ENCODE results near the gene GSDMA. TPM values are rescaled to one million over a fixed set of nuclear protein-coding genes. Genes with fewer than 3 reads are reported as not detected.

GSDMA gene
- total and polyA plus RNA-seq, 10 of the 15 experiments (the other 5 are each of a cell fraction or from before 2014, with no cell fraction given), result 0.04 to 0.11 TPM; not detected in 8

DNA sequence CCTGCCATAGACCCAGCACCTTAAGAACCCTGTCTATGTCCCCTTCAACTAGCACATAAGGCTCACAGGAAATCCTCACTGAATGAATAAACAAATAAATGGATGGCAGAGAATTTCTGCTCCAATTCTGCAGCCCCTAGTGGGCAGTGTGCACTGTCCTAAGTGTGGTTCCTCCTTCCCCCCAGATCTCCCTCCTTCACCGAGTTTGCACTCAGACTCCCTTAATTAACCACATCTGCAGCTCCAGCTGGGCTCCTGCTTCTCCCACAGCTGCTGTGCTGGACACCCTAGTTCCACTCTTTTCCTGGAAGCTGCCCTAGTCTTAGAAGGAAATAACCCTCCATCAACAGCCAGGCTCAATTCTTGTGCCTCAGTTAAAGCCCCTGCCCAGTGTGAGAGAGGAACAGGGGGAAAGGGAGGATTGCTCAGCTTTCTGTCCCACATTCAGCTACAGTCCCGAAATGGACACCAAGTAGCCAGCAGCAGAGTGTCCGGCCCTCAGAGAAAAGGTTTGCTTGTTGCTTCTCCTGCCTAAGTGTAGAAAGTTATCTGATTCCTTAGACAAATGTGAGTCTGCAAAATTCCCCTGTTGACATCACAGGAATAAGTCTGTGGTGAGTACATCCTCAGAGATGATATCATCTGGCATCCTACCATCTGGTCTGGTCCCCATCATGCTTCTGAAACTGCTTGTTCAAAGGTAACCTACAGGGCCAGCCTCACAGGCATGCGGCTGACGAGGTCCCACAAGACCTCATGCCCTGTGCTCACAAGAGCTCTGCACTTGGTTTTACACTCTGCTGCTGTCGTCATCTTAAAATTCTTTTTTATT lies 23.0 kb upstream of the GSDMA start (continued):
- TF ChIP-seq TCF12 (IDR thresholded peaks at IDR 0.05; ENCODE audit: low read depth, low read length) (peak; percentile 72), MTA2 (IDR thresholded peaks at IDR 0.05; ENCODE audit: low read depth) (peak; percentile 61), BCL11A (IDR thresholded peaks at IDR 0.05; ENCODE audit: low read depth, low read length) (peak; percentile 67), YY1 (IDR thresholded peaks at IDR 0.05; ENCODE audit: low read depth, low read length) (peak; percentile 21; the same call in 1 of the 2 replicates), MEF2B (IDR thresholded peaks at IDR 0.05; ENCODE audit: partially characterized antibody, poor library complexity, severe bottlenecking) (peak; percentile 21), IRF4 (IDR thresholded peaks at IDR 0.05; ENCODE audit: low read depth, low read length) (peak; percentile 53; the same call in 1 of the 2 replicates), CREM (IDR thresholded peaks at IDR 0.05; ENCODE audit: low read depth) (peak; percentile 88), BHLHE40 (IDR thresholded peaks at IDR 0.05; ENCODE audit: borderline replicate concordance in 1 of 2, low read depth in 2 of 2, low read length in 1 of 2) (peak in 1 of 2 experiments; percentile 76; a peak in 2 of 4 replicates), CHD1 (IDR thresholded peaks at IDR 0.05; ENCODE audit: low read depth, low read length) (no peak), TAF1 (IDR thresholded peaks at IDR 0.05; ENCODE audit: borderline replicate concordance, low read depth, low read length) (no peak), SMC3 (IDR thresholded peaks at IDR 0.05; ENCODE audit: borderline replicate concordance, low read length) (peak; percentile 34; the same call in 1 of the 2 replicates), RELA (IDR thresholded peaks at IDR 0.05; ENCODE audit: borderline replicate concordance, partially characterized antibody) (peak; percentile 83), KLF5 (IDR thresholded peaks at IDR 0.05; ENCODE audit: partially characterized antibody) (no peak), SP1 (IDR thresholded peaks at IDR 0.05; ENCODE audit: low read depth, low read length) (peak; percentile 10), RUNX3 (IDR thresholded peaks at IDR 0.05; ENCODE audit: low read length) (peak; percentile 92), ZBED1 (IDR thresholded peaks at IDR 0.05; ENCODE audit: borderline replicate concordance) (peak; percentile 55; the same call in 1 of the 2 replicates), ATF7 (IDR thresholded peaks at IDR 0.05; ENCODE audit: low read depth) (peak; percentile 94), LARP7 (IDR thresholded peaks at IDR 0.05) (no peak), RAD21 (IDR thresholded peaks at IDR 0.05; ENCODE audit: insufficient read depth, low read depth, low read length) (peak; percentile 31; the same call in 1 of the 2 replicates), EED (IDR thresholded peaks at IDR 0.05; ENCODE audit: low read depth) (peak; percentile 74), RBBP5 (conservative IDR thresholded peaks at IDR 0.05) (no peak), YBX1 (IDR thresholded peaks at IDR 0.05) (no peak), NBN (IDR thresholded peaks at IDR 0.05) (peak; percentile 75), ELK1 (IDR thresholded peaks at IDR 0.05; ENCODE audit: low read depth, low read length) (no peak), IKZF1 (conservative IDR thresholded peaks at IDR 0.05) (peak; percentile 76), NRF1 (conservative IDR thresholded peaks at IDR 0.05; ENCODE audit: low read depth, low read length) (no peak)
- TF ChIP-seq, protein P1, sequence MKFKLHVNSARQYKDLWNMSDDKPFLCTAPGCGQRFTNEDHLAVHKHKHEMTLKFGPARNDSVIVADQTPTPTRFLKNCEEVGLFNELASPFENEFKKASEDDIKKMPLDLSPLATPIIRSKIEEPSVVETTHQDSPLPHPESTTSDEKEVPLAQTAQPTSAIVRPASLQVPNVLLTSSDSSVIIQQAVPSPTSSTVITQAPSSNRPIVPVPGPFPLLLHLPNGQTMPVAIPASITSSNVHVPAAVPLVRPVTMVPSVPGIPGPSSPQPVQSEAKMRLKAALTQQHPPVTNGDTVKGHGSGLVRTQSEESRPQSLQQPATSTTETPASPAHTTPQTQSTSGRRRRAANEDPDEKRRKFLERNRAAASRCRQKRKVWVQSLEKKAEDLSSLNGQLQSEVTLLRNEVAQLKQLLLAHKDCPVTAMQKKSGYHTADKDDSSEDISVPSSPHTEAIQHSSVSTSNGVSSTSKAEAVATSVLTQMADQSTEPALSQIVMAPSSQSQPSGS (IDR thresholded peaks at IDR 0.05; ENCODE audit: low read length), result peak; percentile 91
- TF ChIP-seq, protein P2, sequence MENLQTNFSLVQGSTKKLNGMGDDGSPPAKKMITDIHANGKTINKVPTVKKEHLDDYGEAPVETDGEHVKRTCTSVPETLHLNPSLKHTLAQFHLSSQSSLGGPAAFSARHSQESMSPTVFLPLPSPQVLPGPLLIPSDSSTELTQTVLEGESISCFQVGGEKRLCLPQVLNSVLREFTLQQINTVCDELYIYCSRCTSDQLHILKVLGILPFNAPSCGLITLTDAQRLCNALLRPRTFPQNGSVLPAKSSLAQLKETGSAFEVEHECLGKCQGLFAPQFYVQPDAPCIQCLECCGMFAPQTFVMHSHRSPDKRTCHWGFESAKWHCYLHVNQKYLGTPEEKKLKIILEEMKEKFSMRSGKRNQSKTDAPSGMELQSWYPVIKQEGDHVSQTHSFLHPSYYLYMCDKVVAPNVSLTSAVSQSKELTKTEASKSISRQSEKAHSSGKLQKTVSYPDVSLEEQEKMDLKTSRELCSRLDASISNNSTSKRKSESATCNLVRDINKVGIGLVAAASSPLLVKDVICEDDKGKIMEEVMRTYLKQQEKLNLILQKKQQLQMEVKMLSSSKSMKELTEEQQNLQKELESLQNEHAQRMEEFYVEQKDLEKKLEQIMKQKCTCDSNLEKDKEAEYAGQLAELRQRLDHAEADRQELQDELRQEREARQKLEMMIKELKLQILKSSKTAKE (IDR thresholded peaks at IDR 0.05; ENCODE audit: low read depth, poor library complexity, severe bottlenecking), result peak; percentile 15

Measured in GM12878 (cell line).